IPS-20b (cell line): Measurements from ENCODE around the gene ALDH8A1.

ENCODE experiments used
- H3K27ac ChIP-seq: one replicate; pipeline ENCODE4 v1.5.1; 2013; ENCODE audit warnings: low read length
- H3K27me3 ChIP-seq: 2 replicates; pipeline ENCODE4 v1.6.1; 2013; ENCODE audit warnings: mild to moderate bottlenecking, low read length, inconsistent platforms; ENCODE audit not compliant: insufficient read depth
- H3K36me3 ChIP-seq: 2 replicates; pipeline ENCODE4 v1.6.1; 2013; ENCODE audit warnings: low read depth, mild to moderate bottlenecking, inconsistent platforms, low read length, moderate library complexity; ENCODE audit not compliant: insufficient read depth
- H3K4me1 ChIP-seq: 2 replicates; pipeline ENCODE4 v1.6.1; 2013; ENCODE audit warnings: mild to moderate bottlenecking, control low read depth, inconsistent platforms, low read length, moderate library complexity; ENCODE audit not compliant: insufficient read depth
- H3K4me3 ChIP-seq: 2 replicates; pipeline ENCODE4 v1.5.1; 2013; ENCODE audit warnings: mild to moderate bottlenecking, low read length, inconsistent platforms
- H3K9ac ChIP-seq: 2 replicates; pipeline ENCODE4 v1.6.1; 2013; ENCODE audit warnings: low read depth, mild to moderate bottlenecking, inconsistent platforms, low read length, moderate library complexity
- H3K9me3 ChIP-seq: 2 replicates; pipeline ENCODE4 v1.6.1; 2013; ENCODE audit warnings: mild to moderate bottlenecking, low read depth, low read length, inconsistent platforms; ENCODE audit not compliant: insufficient read depth

ALDH8A1 gene

DNA sequence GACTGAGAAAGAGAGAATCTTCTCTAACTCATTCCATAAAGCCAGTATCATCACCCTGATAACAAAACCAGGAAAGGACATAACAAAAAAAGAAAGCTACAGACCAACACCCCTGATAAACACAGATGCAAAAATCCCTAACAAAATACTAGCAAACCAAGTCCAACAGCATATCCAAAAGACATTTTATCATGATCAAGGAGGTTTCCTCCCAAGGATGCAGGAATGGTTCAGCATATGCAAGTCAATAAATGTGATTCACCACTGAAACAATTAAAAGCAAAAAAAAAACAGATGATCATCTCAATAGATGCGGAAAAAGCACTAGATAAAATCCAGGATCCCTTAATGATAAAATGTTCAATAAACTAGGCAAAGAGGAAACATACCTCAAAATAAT lies 24.5 kb upstream of the ALDH8A1 start:
- Histone ChIP-seq H3K9me3 (no peaks in the 10 kb centered on the region), H3K4me3 (no peak overlapping the region), H3K36me3 (peaks cover 29% of the 10 kb centered on the region; the same call in 1 of the 2 replicates), H3K27ac (no peak overlapping the region), H3K9ac (no peak overlapping the region), H3K4me1 (0 out of 2 replicates have a peak, but pooled peaks cover 4% of the 10 kb centered on the region), H3K27me3 (no peaks in the 10 kb centered on the region)

DNA sequence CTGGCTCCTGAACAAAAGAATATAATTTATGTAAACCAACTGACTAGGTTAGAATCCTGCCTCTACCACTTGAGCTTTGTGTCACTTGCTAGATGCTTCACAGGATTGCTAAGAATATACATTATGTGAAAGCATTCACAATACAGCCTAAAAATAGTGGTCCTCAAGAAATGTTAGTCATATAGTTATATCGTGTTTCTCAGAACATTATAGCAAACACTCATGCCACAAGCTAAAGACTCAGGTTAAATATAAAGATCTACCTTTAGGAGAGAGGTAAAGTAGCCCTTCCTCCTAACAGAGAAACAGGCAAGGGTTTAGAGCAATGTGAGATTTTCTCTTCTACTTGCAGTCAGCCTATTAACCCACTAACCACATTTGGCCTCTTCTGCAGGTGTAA lies 17.8 kb upstream of the ALDH8A1 start:
- peaks cover 37% of the 10 kb centered on the region for H3K36me3 ChIP-seq

DNA sequence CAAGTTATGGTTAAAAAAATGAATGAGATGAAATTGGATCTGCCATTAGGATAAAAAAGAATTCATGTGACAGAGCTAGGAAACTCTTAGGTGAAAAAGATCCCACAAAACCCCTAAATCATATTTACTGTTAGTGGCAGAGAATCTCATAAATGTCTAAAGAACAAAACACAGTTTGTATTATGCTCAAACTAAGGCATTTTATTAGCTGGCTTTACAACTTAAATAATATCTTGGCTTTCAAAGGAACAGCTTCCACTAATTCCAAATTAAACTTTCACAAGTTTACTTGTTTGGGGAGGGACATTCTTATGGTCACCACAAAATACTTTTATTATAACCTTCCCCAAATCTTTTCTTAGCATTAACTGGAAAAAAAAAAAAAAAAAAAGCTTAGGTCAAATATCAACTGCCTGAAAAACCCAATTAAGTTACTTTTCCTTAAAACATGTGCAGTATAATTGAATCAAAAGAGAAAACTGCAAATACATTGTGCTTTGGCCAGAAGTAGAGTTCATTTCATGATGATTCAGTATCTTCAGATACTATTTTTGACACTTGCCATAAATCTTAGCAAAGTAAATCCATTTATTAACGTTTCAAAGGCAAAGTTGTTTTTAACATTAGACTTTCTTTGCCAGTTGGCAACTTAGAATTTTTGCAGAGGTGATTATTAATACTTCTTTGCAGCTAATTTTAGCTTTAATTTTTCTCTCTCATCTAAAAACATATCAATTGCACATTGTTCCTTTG lies 14.7 kb upstream of the ALDH8A1 start:
- Histone ChIP-seq H3K9ac (no peak overlapping the region), H3K27me3 (no peaks in the 10 kb centered on the region), H3K9me3 (no peaks in the 10 kb centered on the region), H3K27ac (no peak overlapping the region), H3K36me3 (peaks cover 34% of the 10 kb centered on the region), H3K4me3 (no peak overlapping the region), H3K4me1 (no peaks in the 10 kb centered on the region)

More for the DNA sequence above, 17.8 kb upstream of the ALDH8A1 start:
- H3K4me3 ChIP-seq, result no peak overlapping the region
- H3K27ac ChIP-seq, result no peak overlapping the region
- no peaks in the 10 kb centered on the region for H3K9me3 ChIP-seq
- H3K9ac ChIP-seq, result no peak overlapping the region
- H3K4me1 ChIP-seq, result 0 out of 2 replicates have a peak, but pooled peaks cover 4% of the 10 kb centered on the region
- H3K27me3 ChIP-seq, result no peaks in the 10 kb centered on the region

DNA sequence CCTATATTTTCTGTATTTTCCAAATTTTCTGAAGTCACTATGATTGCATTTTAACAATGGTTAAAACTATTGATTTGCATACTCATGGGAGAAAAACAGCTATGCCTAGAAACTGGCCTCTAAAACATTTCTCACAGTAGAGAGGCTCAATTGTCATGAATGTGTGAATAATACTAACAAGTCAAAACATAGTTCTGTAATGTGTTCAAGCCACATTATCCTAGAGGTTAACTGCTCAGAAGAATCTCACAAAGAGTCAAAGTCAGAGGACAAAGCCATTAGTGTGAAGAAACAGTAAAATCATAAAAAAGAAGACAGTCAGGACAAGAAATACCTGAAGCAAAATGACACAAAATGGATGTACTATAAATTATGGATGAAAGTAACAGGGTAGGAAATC lies 12.5 kb upstream of the ALDH8A1 start:
- Histone ChIP-seq H3K27ac (no peak overlapping the region), H3K36me3 (peaks cover 31% of the 10 kb centered on the region), H3K9me3 (no peaks in the 10 kb centered on the region), H3K4me1 (no peaks in the 10 kb centered on the region), H3K4me3 (no peak overlapping the region), H3K9ac (no peak overlapping the region), H3K27me3 (no peaks in the 10 kb centered on the region)

DNA sequence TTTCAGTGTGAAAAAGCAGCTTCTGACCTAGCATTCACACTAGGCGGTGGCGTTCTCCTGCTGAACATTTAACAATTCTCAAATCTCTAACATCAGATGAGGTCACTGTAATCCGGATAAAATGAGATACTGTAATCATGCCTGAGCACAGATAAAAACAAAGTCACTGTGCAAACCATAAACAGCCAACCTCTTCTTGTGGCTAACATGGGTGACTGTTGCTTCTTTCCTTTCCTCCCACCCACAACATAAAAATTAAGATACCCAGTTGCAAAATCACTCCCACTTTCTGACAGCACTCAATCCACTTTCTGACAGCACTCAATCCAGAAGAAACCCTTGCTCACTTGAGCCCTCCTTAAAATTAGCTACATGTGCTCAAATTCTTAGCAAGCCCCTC lies 11.5 kb upstream of the ALDH8A1 start:
- no peaks in the 10 kb centered on the region for H3K27me3 ChIP-seq
- H3K4me3 ChIP-seq, result no peak overlapping the region
- no peak overlapping the region for H3K27ac ChIP-seq
- H3K9ac ChIP-seq, result no peak overlapping the region
- H3K9me3 ChIP-seq, result no peaks in the 10 kb centered on the region
- no peaks in the 10 kb centered on the region for H3K4me1 ChIP-seq
- H3K36me3 ChIP-seq, result peaks cover 31% of the 10 kb centered on the region

DNA sequence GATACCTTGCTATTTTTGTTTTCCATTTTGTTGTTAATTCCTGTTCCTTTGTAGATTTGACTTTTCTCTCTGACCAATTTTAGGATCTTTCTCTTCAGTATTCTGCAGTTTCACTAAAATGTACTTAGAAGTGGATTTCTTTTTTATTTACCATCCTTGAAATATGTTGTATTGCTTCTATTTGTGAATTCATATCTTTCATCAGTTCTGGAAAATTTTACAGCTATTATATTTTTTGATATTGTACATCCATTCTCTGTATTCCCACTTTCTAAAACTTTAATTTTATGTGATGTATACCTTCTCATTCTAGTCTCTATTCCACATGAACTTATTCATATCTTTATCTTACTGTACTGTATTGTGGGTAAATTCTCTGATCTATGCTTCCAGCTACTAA lies 9.7 kb upstream of the ALDH8A1 start:
- Histone ChIP-seq H3K27me3 (no peaks in the 10 kb centered on the region), H3K4me1 (no peaks in the 10 kb centered on the region), H3K9ac (no peak overlapping the region), H3K36me3 (peaks cover 13% of the 10 kb centered on the region), H3K4me3 (no peak overlapping the region), H3K27ac (no peak overlapping the region), H3K9me3 (no peaks in the 10 kb centered on the region)

DNA sequence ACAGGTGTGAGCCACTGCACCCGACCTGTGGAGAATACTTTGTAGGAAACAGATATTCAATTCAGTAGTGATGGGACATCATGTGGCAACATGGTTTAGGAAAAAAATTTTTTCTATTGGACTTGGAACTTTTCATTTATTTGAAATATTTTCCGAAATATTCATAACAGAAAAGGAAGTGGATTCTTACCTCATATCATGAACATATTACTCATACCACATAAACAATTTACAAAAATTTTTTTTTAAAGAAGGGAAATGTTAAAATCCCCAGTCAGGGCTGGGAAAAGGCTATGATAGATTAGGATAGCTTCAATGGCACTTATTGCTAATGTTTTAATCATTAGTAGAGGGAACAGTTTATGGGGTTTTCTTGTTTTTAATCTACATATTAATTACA lies 6.8 kb upstream of the ALDH8A1 start:
- Histone ChIP-seq H3K4me1 (no peaks in the 10 kb centered on the region), H3K27ac (no peak overlapping the region), H3K27me3 (no peaks in the 10 kb centered on the region), H3K9ac (no peak overlapping the region), H3K9me3 (no peaks in the 10 kb centered on the region), H3K36me3 (no peaks in the 10 kb centered on the region), H3K4me3 (no peak overlapping the region)

DNA sequence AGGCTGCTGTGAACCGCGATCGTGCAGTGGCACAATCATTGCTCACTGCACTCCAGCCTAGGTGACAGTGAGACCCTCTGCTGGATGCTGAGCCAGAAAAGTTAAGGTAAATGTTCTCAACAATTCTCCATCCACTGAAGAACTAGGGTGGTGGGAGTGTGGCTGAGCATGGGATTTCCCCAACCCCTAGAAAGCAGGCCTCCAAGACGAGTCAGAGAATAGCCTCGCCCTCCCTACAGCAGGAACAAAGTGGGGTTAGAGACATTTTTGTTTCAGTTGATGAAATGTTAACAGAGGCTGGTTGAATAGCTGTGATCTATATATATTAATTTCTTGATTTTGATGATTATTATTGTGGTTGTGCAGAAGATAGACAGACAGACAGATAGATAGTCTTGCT lies 6.1 kb upstream of the ALDH8A1 start:
- no peaks in the 10 kb centered on the region for H3K4me1 ChIP-seq
- no peak overlapping the region for H3K27ac ChIP-seq
- no peaks in the 10 kb centered on the region for H3K36me3 ChIP-seq
- no peak overlapping the region for H3K4me3 ChIP-seq
- H3K27me3 ChIP-seq, result no peaks in the 10 kb centered on the region
- no peaks in the 10 kb centered on the region for H3K9me3 ChIP-seq
- no peak overlapping the region for H3K9ac ChIP-seq

DNA sequence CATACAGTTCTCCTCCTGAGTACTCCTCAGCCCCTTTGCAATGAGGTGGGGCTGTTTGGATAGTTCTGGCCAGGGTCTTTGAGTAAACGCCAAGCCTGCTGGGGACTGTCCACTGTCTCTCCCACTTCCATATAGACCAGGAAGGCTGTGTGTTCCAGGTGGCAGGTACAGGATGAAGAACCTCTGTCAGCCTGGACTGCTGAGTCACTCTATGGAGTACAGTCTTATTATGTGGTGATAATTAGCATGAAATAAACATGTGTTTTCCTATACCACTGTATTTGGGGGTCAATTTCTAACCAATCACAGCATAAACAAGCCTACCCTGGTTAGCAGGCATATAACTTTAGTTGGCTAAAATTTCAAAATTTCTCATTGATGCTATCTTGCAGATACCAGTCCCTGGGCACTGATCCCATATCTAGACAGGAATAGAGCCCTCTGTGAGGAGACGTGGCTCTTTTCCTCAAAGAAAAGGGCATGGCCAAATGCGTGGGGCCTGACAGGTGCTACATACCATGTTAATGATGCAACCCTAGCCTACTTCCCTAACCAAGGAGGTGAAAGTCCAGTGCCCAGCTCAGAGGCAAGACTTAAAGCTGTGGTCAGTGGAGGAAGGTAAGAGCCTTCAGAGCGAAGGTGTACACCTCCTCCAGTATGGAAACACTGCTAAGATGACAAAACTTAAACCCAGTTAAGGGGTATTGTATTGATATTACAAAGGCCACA lies 4.5 kb upstream of the ALDH8A1 start:
- no peak overlapping the region for H3K9ac ChIP-seq
- H3K27me3 ChIP-seq, result no peaks in the 10 kb centered on the region
- H3K4me3 ChIP-seq, result no peak overlapping the region
- no peaks in the 10 kb centered on the region for H3K4me1 ChIP-seq
- H3K27ac ChIP-seq, result no peak overlapping the region
- no peaks in the 10 kb centered on the region for H3K9me3 ChIP-seq
- H3K36me3 ChIP-seq, result no peaks in the 10 kb centered on the region

DNA sequence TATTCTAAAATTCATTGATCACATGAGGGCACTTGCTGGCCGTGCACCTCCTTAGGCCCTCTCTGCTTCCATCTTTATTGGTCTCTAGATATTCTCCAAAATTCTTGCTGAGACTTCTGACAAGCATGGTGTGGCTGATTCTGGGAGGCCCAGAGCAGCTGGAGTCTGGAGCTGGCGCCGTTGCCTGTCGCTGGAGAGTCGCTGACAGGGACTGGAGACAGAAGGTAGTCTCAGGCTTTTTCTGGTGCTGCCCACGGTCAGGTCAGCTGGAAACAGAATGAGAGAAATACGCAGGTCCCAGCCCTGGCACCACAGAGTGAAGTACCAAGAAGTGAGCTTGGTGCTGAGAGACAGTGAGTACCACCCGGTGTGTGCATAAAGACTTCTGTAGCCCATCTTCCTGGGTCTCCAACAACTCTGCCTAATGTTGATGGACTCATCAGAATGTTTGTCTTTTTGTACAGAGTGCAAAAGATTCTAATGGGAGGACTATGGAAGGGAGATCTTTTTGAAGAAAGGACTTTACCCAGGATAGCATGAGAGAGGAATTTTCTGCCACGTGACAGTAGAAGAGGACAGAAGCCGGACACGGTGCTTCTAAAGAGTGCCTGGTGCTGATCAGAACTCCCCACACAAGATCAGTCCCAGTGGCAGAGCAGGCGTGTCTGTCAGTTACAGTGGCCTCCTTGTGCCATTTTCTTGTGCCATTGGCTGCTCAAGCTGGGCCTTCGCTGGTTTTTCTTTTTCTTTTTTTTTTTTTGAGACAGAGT lies 1.8 kb upstream of the ALDH8A1 start:
- Histone ChIP-seq H3K9me3 (no peaks in the 10 kb centered on the region), H3K27ac (no peak overlapping the region)

DNA sequence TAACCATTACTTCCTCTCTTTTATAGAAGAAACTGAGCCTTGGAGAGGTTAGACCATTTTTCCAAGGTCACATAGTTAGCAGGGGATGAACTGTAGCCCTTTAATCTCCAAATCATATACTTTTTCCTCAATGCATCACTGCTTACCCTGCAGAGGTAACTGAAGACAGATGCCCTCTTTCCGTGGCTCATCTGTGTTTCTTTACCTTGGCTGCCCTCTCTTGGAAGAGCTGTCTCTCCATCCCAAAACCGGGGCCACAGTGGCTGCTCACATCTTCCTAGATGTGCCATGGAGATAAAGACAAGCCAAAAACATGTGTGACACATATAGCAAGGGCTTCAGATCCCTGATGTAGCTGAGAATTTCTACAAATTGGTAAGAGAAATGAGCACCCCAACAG lies 581 bp upstream of the ALDH8A1 start:
- no peak overlapping the region for H3K9ac ChIP-seq
- no peaks in the 10 kb centered on the region for H3K9me3 ChIP-seq
- no peak overlapping the region for H3K4me3 ChIP-seq
- H3K27ac ChIP-seq, result no peak overlapping the region
- H3K27me3 ChIP-seq, result no peaks in the 10 kb centered on the region
- H3K4me1 ChIP-seq, result no peaks in the 10 kb centered on the region
- H3K36me3 ChIP-seq, result no peaks in the 10 kb centered on the region

More for the DNA sequence above, 1.8 kb upstream of the ALDH8A1 start:
- H3K9ac ChIP-seq, result no peak overlapping the region
- no peaks in the 10 kb centered on the region for H3K36me3 ChIP-seq
- no peaks in the 10 kb centered on the region for H3K4me1 ChIP-seq
- no peaks in the 10 kb centered on the region for H3K27me3 ChIP-seq
- no peak overlapping the region for H3K4me3 ChIP-seq
